ENCODE measurements around the gene C1orf105.
"Not testable (repeated sequence)": the region's sequence is repeated elsewhere in the genome, so short reads cannot be mapped to it uniquely, and the experiment has no call there.

C1orf105 gene

GRCh38 chr1:172494166-172494565, 73.7 kb downstream of the C1orf105 start:
- no peak for DNase-seq

GRCh38 chr1:172496127-172496526, 75.6 kb downstream of the C1orf105 start:
- not testable (repeated sequence) for DNase-seq

DNA sequence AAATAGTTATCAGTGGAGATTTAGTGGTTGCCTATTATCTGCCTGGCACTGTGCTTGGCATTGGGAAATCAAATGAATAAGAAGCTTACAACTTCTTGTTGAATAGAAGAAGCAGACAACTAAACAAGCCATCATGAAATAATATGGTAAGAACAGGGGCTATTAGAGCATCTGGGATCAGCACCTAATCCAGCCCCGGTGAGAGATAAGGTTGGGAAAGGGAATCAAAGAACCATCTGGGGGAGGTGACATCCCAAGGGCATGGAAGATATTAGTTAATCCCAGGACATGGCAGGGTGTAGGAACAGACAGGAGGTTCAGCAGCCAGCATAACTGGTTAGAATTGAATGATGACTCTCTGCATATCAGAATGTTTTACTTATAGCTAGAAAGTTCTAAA, 76.2 kb downstream of the C1orf105 start:
- no peak for DNase-seq

GRCh38 chr1:172497230-172497629, 76.7 kb downstream of the C1orf105 start:
- DNase-seq: no peak

GRCh38 chr1:172498857-172499256, 78.4 kb downstream of the C1orf105 start:
- DNase-seq: no peak

- DNase-seq: no peak
Measured at GRCh38 chr1:172499636-172500141, 79.2 kb downstream of the C1orf105 start.

- DNase-seq: no peak
Measured at GRCh38 chr1:172500207-172500606, 79.7 kb downstream of the C1orf105 start.

DNA sequence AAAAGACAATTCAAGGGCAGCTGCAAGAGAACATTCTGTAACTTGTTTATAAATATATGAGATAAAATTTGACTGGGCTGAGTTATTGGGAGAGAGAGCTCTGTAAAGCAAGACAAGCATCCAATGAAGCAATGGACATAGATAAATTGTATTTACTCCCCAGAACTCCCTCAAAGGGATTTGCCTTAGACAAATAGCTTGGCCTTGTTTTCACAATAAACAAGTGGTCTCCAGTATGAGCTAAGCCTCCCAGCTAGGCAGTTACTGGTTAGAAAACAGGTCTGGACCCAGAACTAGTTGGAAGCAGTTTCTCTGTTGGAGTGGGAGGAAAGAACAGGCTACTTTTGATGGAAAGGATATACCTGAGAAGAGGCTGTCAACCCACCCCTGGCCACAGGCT, 87.3 kb downstream of the C1orf105 start:
- no peak for DNase-seq

DNA sequence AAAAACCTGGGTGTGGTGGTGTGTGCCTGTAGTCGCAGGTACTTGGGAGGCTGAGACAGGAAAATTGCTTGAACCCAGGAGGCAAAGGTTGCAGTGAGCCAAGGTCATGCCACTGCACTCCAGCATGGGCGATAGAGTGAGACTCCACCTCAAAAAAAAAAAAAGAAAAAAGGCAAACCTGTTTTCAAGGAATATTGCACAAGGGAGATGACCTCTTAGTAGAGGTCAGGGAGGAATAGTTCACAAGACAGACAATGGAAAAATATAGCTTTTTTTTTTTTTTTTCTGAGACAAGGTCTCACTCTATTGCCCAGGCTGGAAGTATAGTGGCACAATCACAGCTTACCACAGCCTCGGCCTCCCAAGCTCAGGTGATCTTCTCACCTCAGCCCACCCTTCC, 90.0 kb downstream of the C1orf105 start:
- no peak for DNase-seq

- DNase-seq: no peak
Measured at GRCh38 chr1:172512591-172512990, 92.1 kb downstream of the C1orf105 start.

GRCh38 chr1:172513479-172513878, 93.0 kb downstream of the C1orf105 start:
- DNase-seq: no peak

DNA sequence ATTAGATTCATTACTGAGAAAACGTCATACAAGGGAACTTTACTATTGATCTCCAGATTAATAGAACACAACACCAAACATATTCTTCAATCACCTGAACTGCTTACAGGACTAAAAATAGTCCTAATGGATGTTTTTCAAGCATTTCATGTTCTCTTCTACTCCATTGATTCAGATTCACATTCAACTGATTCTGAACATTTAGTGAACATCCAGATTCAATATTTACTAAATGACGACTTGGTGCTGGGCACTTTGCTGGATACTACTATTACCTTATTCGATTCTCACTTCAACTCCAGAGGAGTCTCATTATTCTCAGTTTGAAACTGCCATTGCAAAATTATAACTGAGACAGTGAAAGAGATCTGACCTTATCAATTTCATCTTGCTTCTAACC, 93.6 kb downstream of the C1orf105 start:
- no peak for DNase-seq

DNA sequence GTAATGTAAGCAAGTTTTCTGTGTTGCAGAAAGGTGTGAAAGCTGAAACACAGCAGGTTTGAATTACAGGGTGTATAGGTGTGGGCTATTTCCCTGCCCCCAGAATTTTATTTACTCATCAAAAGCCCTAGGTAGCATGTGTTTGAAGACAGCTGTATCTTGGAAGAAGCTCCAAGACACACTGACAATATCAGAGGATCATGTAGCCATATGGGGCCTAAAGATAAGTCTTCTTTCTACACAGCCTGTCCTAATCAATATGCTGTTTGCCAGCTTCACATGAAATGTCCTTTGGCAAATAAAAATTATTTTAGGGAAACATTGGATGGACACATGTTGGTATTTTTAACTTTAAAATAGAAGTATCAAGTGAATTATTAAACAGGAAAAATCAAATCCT, 95.0 kb downstream of the C1orf105 start:
- no peak for DNase-seq

- DNase-seq: no peak
Measured at GRCh38 chr1:172515927-172516326, 95.4 kb downstream of the C1orf105 start.

GRCh38 chr1:172517081-172517480, 96.6 kb downstream of the C1orf105 start:
- DNase-seq: no peak

DNA sequence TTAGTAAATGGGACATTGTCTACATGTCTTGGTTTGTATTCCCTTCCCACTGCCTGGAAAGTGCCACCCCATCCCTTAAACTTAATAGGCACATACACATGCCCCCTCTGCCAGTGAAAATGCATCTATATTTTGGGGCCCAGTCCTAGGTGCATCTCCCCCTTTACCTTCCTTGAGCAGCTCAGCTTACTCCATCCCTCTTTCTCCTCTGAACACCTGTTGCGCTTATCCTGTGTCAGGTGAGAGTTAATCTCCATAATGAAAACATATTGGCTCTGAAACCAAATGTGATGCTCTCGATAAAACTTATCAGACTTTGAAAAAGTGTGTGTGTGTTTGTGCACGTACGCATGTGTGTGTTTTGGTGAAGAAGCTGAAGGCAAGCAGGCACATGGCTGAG, 97.1 kb downstream of the C1orf105 start:
- no peak for DNase-seq
